Ishikawa (cell line): Measurements from ENCODE around the gene MPV17L2.

Source experiments
- EP300 ChIP-seq: IDR thresholded peaks from 2 replicates; pipeline ENCODE4 v1.6.1; 2012; ENCODE audit warnings: borderline replicate concordance
- FOXM1 ChIP-seq: IDR thresholded peaks from 2 replicates; pipeline ENCODE4 v1.6.1; 2012; ENCODE audit warnings: low read depth, borderline replicate concordance

DNA sequence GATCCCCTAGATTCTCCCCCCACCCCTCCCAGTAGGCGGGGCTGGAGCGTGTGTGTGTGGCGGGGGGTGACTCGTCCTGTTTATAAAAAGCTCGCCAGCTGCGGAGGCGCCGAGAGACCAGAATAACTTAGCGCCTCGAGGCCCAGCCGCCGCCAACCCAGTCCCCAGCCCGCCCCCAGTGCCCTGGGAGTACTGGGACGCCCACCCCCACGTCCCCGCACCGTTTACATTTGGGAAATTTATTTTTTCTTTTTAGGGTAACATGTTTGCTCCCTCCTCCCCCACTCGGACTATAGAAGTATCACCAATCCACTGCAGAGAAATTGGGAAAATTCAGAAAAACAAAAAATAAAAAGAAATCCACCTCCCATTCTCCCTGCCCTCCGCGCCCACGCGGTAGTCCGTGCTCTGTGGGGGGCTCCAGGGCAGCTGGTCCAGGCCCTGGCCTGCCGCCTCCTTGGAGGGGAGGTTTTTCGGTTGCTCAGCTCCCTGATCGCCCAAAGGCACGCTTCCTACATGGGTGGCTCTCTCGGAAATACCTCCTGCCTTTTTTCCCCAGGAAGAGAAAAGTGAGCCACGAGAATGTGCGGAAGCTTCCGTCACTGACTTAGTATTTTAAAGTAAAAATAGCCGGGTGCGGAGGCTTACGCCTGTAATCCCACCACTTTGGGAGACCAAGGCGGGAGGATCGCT lies 12.3 kb downstream of the MPV17L2 start:
- TF ChIP-seq FOXM1: no peak
- TF ChIP-seq EP300: no peak
